ENCODE results near the gene PPP2R3B. TPM values are rescaled to one million over a fixed set of nuclear protein-coding genes. Genes with fewer than 3 reads are reported as not detected.
A peak's percentile ranks its signal among the peaks of the same experiment; 100 is the strongest.

PPP2R3B gene
- total and polyA plus RNA-seq, 2 of the 13 experiments (the other 11 are each of a cell fraction or from before 2014, with no cell fraction given): 17.0 to 21.4 TPM

GRCh38 chrX:311156-312129 lies 75.3 kb downstream of the PPP2R3B start (continued):
- TF ChIP-seq AGO2 (optimal IDR thresholded peaks at IDR 0.05; ENCODE audit: low read depth, low read length) (peak; percentile 94), PCBP1 (IDR thresholded peaks at IDR 0.05; ENCODE audit: borderline replicate concordance, low read depth, low read length) (0 out of 2 replicates have a peak, but pooled peaks have one; percentile 21), ZNF34 (CRISPR knock-in tag; IDR thresholded peaks at IDR 0.05; ENCODE audit: borderline replicate concordance) (no peak), CBX1 (IDR thresholded peaks at IDR 0.05; ENCODE audit: low read depth) (no peak), HDAC1 (CRISPR knock-in tag; IDR thresholded peaks at IDR 0.05) (no peak), ZNF510 (CRISPR knock-in tag; IDR thresholded peaks at IDR 0.05; ENCODE audit: low read depth) (no peak), ETS1 (CRISPR knock-in tag; IDR thresholded peaks at IDR 0.05) (no peak), ZNF574 (CRISPR knock-in tag; IDR thresholded peaks at IDR 0.05) (no peak), ZNF773 (CRISPR knock-in tag; IDR thresholded peaks at IDR 0.05; ENCODE audit: borderline replicate concordance) (no peak), JUNB (CRISPR knock-in tag; IDR thresholded peaks at IDR 0.05; ENCODE audit: borderline replicate concordance) (no peak), HNRNPLL (IDR thresholded peaks at IDR 0.05; ENCODE audit: low read depth, low read length, poor library complexity, severe bottlenecking) (no peak), KDM5B (CRISPR knock-in tag; IDR thresholded peaks at IDR 0.05; ENCODE audit: borderline replicate concordance) (0 out of 2 replicates have a peak, but pooled peaks have one; percentile 38), SRSF1 (optimal IDR thresholded peaks at IDR 0.05; ENCODE audit: low read depth, low read length) (peak; percentile 41), ZNF672 (CRISPR knock-in tag; IDR thresholded peaks at IDR 0.05) (no peak), U2AF1 (optimal IDR thresholded peaks at IDR 0.05; ENCODE audit: low read depth, low read length) (peak; percentile 26), MZF1 (CRISPR knock-in tag; IDR thresholded peaks at IDR 0.05; ENCODE audit: borderline replicate concordance) (no peak), ZNF460 (CRISPR knock-in tag; IDR thresholded peaks at IDR 0.05; ENCODE audit: borderline replicate concordance) (no peak), RBFOX2 (IDR thresholded peaks at IDR 0.05; ENCODE audit: low read depth, low read length) (peak; percentile 83), ZNF747 (CRISPR knock-in tag; IDR thresholded peaks at IDR 0.05; ENCODE audit: borderline replicate concordance) (no peak), KAT2B (IDR thresholded peaks at IDR 0.05; ENCODE audit: borderline replicate concordance, low read depth, low read length) (no peak), ZNF224 (CRISPR knock-in tag; IDR thresholded peaks at IDR 0.05) (no peak), SOX5 (CRISPR knock-in tag; IDR thresholded peaks at IDR 0.05; ENCODE audit: borderline replicate concordance) (no peak), MLX (CRISPR knock-in tag; IDR thresholded peaks at IDR 0.05) (no peak)

Data from HepG2 (cell line).